H9 (cell line): Measurements from ENCODE around the gene GRHL3. TPM values are rescaled to one million over a fixed set of nuclear protein-coding genes. Genes with fewer than 3 reads are reported as not detected.

Experiments used
- DNase-seq: peaks from one replicate; pipeline ENCODE4 v3.0.0-alpha.2; 2017
- H2AFZ ChIP-seq: one replicate; pipeline ENCODE4 v1.6.1; 2013; ENCODE audit warnings: mild to moderate bottlenecking, low read length, control low read depth, moderate library complexity
- H2AK5ac ChIP-seq: 2 replicates; pipeline ENCODE4 v1.6.1; 2013; ENCODE audit warnings: low read length, control low read depth, mixed read lengths; ENCODE audit not compliant: insufficient read length
- H2BK120ac ChIP-seq: one replicate; pipeline ENCODE4 v1.6.1; 2013; ENCODE audit warnings: low read depth, mild to moderate bottlenecking, low read length, control low read depth, inconsistent platforms; ENCODE audit not compliant: poor library complexity, severe bottlenecking
- H2BK12ac ChIP-seq: 2 replicates; pipeline ENCODE4 v1.6.1; 2013; ENCODE audit warnings: low read length, control low read depth, mixed read lengths, low read depth; ENCODE audit not compliant: insufficient read length
- H2BK15ac ChIP-seq: 2 replicates; pipeline ENCODE4 v1.6.1; 2013; ENCODE audit warnings: low read depth, low read length, control low read depth
- H2BK20ac ChIP-seq: one replicate; pipeline ENCODE4 v1.6.1; 2013; ENCODE audit warnings: low read depth, mild to moderate bottlenecking, low read length, control low read depth, inconsistent platforms; ENCODE audit not compliant: poor library complexity, severe bottlenecking
- H2BK5ac ChIP-seq: 2 replicates; pipeline ENCODE4 v1.6.1; 2013; ENCODE audit warnings: low read length, control low read depth, mixed read lengths; ENCODE audit not compliant: insufficient read length
- H3K14ac ChIP-seq: 2 replicates; pipeline ENCODE4 v1.6.1; 2013; ENCODE audit warnings: low read length, control low read depth; ENCODE audit not compliant: insufficient read depth
- H3K18ac ChIP-seq: 2 replicates; pipeline ENCODE4 v1.6.1; 2013; ENCODE audit warnings: low read depth, mild to moderate bottlenecking, mixed read lengths, low read length, control low read depth; ENCODE audit not compliant: insufficient read length
- H3K23ac ChIP-seq: 2 replicates; pipeline ENCODE4 v1.6.1; 2013; ENCODE audit warnings: low read length, control low read depth, mixed read lengths, low read depth; ENCODE audit not compliant: insufficient read length
- H3K23me2 ChIP-seq: 2 replicates; pipeline ENCODE4 v1.6.1; 2013; ENCODE audit warnings: low read depth, mild to moderate bottlenecking, mixed read lengths, low read length, control low read depth; ENCODE audit not compliant: insufficient read length, poor library complexity, severe bottlenecking
- H3K27ac ChIP-seq: 2 replicates; pipeline ENCODE4 v1.5.1; 2013; ENCODE audit warnings: low read length, control low read depth, mixed read lengths, low read depth; ENCODE audit not compliant: insufficient read length
- H3K27me3 ChIP-seq: 2 replicates; pipeline ENCODE4 v1.6.1; 2013; ENCODE audit warnings: low read length, control low read depth, inconsistent platforms; ENCODE audit not compliant: insufficient read depth
- H3K4ac ChIP-seq: 2 replicates; pipeline ENCODE4 v1.6.1; 2013; ENCODE audit warnings: low read depth, mild to moderate bottlenecking, control low read depth, inconsistent platforms, low read length, moderate library complexity
- H3K4me1 ChIP-seq: 2 replicates; pipeline ENCODE4 v1.6.1; 2013; ENCODE audit warnings: low read length, control low read depth, inconsistent platforms; ENCODE audit not compliant: insufficient read depth
- H3K4me2 ChIP-seq: 2 replicates; pipeline ENCODE4 v1.6.1; 2013; ENCODE audit warnings: low read length, control low read depth, mixed read lengths; ENCODE audit not compliant: insufficient read length, insufficient read depth
- H3K56ac ChIP-seq: 2 replicates; pipeline ENCODE4 v1.6.1; 2013; ENCODE audit warnings: low read depth, mild to moderate bottlenecking, mixed read lengths, low read length, control low read depth; ENCODE audit not compliant: insufficient read length
- H3K79me1 ChIP-seq: 2 replicates; pipeline ENCODE4 v1.6.1; 2013; ENCODE audit warnings: low read depth, mild to moderate bottlenecking, moderate library complexity, low read length, control low read depth, inconsistent platforms; ENCODE audit not compliant: insufficient read depth, poor library complexity, severe bottlenecking
- H3K79me2 ChIP-seq: 2 replicates; pipeline ENCODE4 v1.6.1; 2013; ENCODE audit warnings: low read length, control low read depth, inconsistent platforms; ENCODE audit not compliant: insufficient read depth
- H3K9ac ChIP-seq: 2 replicates; pipeline ENCODE4 v1.6.1; 2013; ENCODE audit warnings: low read length, control low read depth, mixed read lengths; ENCODE audit not compliant: insufficient read length; ENCODE audit errors: extremely low read depth
- H3K9me3 ChIP-seq: one replicate; pipeline ENCODE4 v1.6.1; 2013; ENCODE audit warnings: low read depth, low read length, inconsistent platforms; ENCODE audit not compliant: control insufficient read depth
- H3T11ph ChIP-seq: one replicate; pipeline ENCODE4 v1.6.1; 2013; ENCODE audit warnings: mild to moderate bottlenecking, low read length, control low read depth, inconsistent platforms
- H4K20me1 ChIP-seq: one replicate; pipeline ENCODE4 v1.6.1; 2013; ENCODE audit not compliant: control insufficient read depth, insufficient read length, insufficient read depth
- H4K5ac ChIP-seq: 2 replicates; pipeline ENCODE4 v1.6.1; 2013; ENCODE audit warnings: low read depth, mild to moderate bottlenecking, mixed read lengths, low read length, control low read depth; ENCODE audit not compliant: insufficient read length
- H4K8ac ChIP-seq: replicated peaks from 2 replicates; pipeline ENCODE4 v1.6.1; 2013; ENCODE audit warnings: low read length, control low read depth, mixed read lengths, low read depth; ENCODE audit not compliant: insufficient read length
- H4K91ac ChIP-seq: 2 replicates; pipeline ENCODE4 v1.6.1; 2013; ENCODE audit warnings: low read depth, mild to moderate bottlenecking, moderate library complexity, mixed read lengths, low read length, control low read depth; ENCODE audit not compliant: insufficient read length
- H3K27ac Mint-ChIP-seq, 3 experiments: 2 replicates in 2 of 3; 3 replicates in 1 of 3; pipeline ENCODE4 v1.8.0; 2020 to 2021; ENCODE audit warnings: mixed read lengths in 3 of 3, mild to moderate bottlenecking in 1 of 3, moderate library complexity in 1 of 3
- H3K27me3 Mint-ChIP-seq: 2 replicates; pipeline ENCODE4 v1.8.0; 2021; ENCODE audit warnings: low read depth, mild to moderate bottlenecking, moderate library complexity, mixed read lengths
- H3K36me3 Mint-ChIP-seq, 3 experiments: 2 replicates in 2 of 3; 3 replicates in 1 of 3; pipeline ENCODE4 v1.8.0; 2020 to 2021; ENCODE audit warnings: low read depth in 3 of 3, mixed read lengths in 3 of 3; ENCODE audit not compliant: insufficient read depth in 1 of 3
- H3K4me1 Mint-ChIP-seq, 2 experiments: 2 replicates each; pipeline ENCODE4 v1.8.0; 2020; ENCODE audit warnings: mixed read lengths in 2 of 2
- H3K4me3 Mint-ChIP-seq, 2 experiments: 2 replicates in 1 of 2; 3 replicates in 1 of 2; pipeline ENCODE4 v1.8.0; 2020 to 2021; ENCODE audit warnings: mild to moderate bottlenecking in 2 of 2, mixed read lengths in 2 of 2, moderate library complexity in 1 of 2
- H3K9me3 Mint-ChIP-seq, 2 experiments: 2 replicates in 1 of 2; 3 replicates in 1 of 2; pipeline ENCODE4 v1.8.0; 2020; ENCODE audit warnings: mild to moderate bottlenecking in 2 of 2, mixed read lengths in 2 of 2, moderate library complexity in 1 of 2
- WGBS: extraction: QIAGEN DNeasy Blood & Tissue Kit; methylation state at CpG from one replicate; pipeline ENCODE4 v1.1.7; 2013; ENCODE audit warnings: missing lambda C conversion rate, low lambda C conversion rate, mixed read lengths; ENCODE audit not compliant: insufficient read length; ENCODE audit errors: extremely low coverage; 5-methylcytosine and 5-hydroxymethylcytosine counted together
- total RNA-seq: library from RNA; stranded (reverse); gene quantifications from 2 replicates; pipeline ENCODE4 v1.2.1, GENCODE V29; 2021
- TF ChIP-seq, protein P1 (sequence below): fragments of 200-600 bp; sonication (generic); conservative IDR thresholded peaks from 3 replicates; pipeline ENCODE4 v1.8.0; 2021; ENCODE audit warnings: antibody characterized with exemption, mild to moderate bottlenecking

The GRHL3 gene
- total RNA-seq, 1 experiment from 2014 or later, result 3.5 TPM

DNA sequence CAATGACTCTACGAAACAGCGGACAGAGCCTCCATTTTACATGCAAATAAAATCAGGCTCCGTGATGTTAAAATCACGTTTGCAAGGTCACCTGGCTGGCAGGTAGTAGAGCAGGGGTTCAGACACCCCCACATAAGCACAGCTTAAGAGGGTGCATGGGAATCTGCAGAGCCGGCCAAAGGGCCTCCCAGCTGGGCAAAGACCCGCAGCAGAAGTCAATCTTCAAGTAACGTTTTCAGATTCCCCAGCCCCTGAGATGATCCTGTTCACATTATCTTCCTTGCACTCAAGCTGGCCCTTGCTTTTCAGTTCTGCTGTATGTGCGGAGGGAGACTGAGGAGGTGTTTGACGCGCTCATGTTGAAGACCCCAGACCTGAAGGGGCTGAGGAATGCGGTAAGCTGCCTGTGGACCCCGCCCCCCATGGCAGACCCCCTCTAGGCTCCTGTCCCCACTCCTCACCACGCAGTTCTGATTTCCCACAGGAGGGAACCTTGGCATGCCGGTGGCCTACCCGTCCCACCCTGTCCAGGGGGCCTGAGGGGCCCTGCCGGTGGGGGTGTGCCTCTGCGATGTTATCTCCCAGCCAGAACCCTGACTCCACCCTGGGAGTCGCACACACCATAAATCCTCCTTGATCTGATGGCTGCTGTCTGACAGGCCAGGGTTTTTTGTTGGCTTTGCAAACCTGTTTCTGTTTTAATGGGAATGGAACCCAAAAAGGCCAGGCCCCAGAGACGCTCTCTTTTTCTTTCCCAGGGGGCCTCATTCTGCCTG, 28.2 kb downstream of the GRHL3 start:
- no CpG with 5 or more reads among the region's 19 CpGs for WGBS
- Histone ChIP-seq H3K23me2 (no peaks in the 10 kb centered on the region), H3K56ac (no peak overlapping the region), H3K9me3 (no peaks in the 10 kb centered on the region), H3K79me2 (no peaks in the 10 kb centered on the region), H4K8ac (no peak overlapping the region), H3K4me2 (no peak overlapping the region), H2BK5ac (no peak overlapping the region), H3K23ac (no peak overlapping the region), H3T11ph (no peak overlapping the region), H4K91ac (no peak overlapping the region), H2BK15ac (no peak overlapping the region), H2AFZ (no peak overlapping the region), H3K4me1 (no peaks in the 10 kb centered on the region; the same call in 1 of the 2 replicates), H3K27me3 (no peaks in the 10 kb centered on the region), H3K18ac (no peak overlapping the region), H2BK12ac (no peak overlapping the region), H2AK5ac (no peak overlapping the region), H3K27ac (no peak overlapping the region), H3K14ac (no peak overlapping the region), H4K5ac (no peak overlapping the region), H2BK20ac (no peak overlapping the region), H3K4ac (no peak overlapping the region), H3K9ac (no peak overlapping the region), H4K20me1 (no peaks in the 10 kb centered on the region), H3K79me1 (no peaks in the 10 kb centered on the region), H2BK120ac (no peak overlapping the region)
- no peak overlapping the region for H3K4me3 Mint-ChIP-seq
- H3K27ac Mint-ChIP-seq, result no peak overlapping the region
- peaks cover 3 to 11% of the 10 kb centered on the region in 2 experiments for H3K4me1 Mint-ChIP-seq
- no peak for DNase-seq
- H3K36me3 Mint-ChIP-seq, result no peaks in the 10 kb centered on the region
- H3K9me3 Mint-ChIP-seq, result no peaks in the 10 kb centered on the region; a peak in 1 of 5 replicates
- TF ChIP-seq, protein P1, sequence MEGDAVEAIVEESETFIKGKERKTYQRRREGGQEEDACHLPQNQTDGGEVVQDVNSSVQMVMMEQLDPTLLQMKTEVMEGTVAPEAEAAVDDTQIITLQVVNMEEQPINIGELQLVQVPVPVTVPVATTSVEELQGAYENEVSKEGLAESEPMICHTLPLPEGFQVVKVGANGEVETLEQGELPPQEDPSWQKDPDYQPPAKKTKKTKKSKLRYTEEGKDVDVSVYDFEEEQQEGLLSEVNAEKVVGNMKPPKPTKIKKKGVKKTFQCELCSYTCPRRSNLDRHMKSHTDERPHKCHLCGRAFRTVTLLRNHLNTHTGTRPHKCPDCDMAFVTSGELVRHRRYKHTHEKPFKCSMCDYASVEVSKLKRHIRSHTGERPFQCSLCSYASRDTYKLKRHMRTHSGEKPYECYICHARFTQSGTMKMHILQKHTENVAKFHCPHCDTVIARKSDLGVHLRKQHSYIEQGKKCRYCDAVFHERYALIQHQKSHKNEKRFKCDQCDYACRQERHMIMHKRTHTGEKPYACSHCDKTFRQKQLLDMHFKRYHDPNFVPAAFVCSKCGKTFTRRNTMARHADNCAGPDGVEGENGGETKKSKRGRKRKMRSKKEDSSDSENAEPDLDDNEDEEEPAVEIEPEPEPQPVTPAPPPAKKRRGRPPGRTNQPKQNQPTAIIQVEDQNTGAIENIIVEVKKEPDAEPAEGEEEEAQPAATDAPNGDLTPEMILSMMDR, result no peak
- no peaks in the 10 kb centered on the region for H3K27me3 Mint-ChIP-seq
